HepG2 (cell line): Measurements from ENCODE around the gene ARHGAP30. TPM values are rescaled to one million over a fixed set of nuclear protein-coding genes. Genes with fewer than 3 reads are reported as not detected.

Source experiments
- ATAC-seq: fragments of 200-7000 bp; cut with Tn5 transposase; 3 replicates; pipeline ENCODE4 v1.9.1; 2020; ENCODE audit warnings: mild to moderate bottlenecking, moderate library complexity
- BruUV-seq: library from RNA; stranded (reverse); fragments of 400-500 nt; replicated peaks from 2 replicates; lab custom pipeline; 2021; lab: Mats Ljungman, UMichigan
- CTCF ChIA-PET: fragments of 300-600 bp; formaldehyde crosslinking; extraction: SDS; loops from one replicate; lab custom pipeline; 2021; ENCODE audit warnings: low total read pairs, inconsistent platforms, low intra/inter-chr PET ratio; lab: Yijun Ruan, JAX
- POLR2A ChIA-PET: fragments of 350-600 bp; sonication (Branson Sonifier 250); formaldehyde crosslinking; loops from one replicate; lab custom pipeline; 2020; ENCODE audit warnings: antibody characterized with exemption, inconsistent platforms; lab: Yijun Ruan, JAX
- DNase-seq: peaks from one replicate; pipeline ENCODE4 v3.0.0-alpha.2; 2015; ENCODE audit warnings: low spot score
- FAIRE-seq: peaks from 3 replicates; lab custom pipeline; 2011; peaks lifted over from hg19 to GRCh38; lab: Jason Lieb, UNC
- H2AFZ ChIP-seq: one replicate; pipeline ENCODE4 v1.6.1; 2011; ENCODE audit warnings: low read length, inconsistent platforms
- H3K27ac ChIP-seq: fragments of 300-600 bp; 3 replicates; pipeline ENCODE4 v1.8.0; 2011; ENCODE audit warnings: mixed run types, mild to moderate bottlenecking, mixed read lengths, low read length, inconsistent platforms; ENCODE audit not compliant: insufficient read depth; ENCODE audit errors: extremely low read length
- H3K27me3 ChIP-seq, 2 experiments: fragments of 200-600 bp in 1 of 2; 2 replicates in 1 of 2; 3 replicates in 1 of 2; pipeline versions ENCODE4 v1.6.0 to v1.8.0; 2011; ENCODE audit warnings: low read length in 2 of 2, mild to moderate bottlenecking in 2 of 2, moderate library complexity in 2 of 2, inconsistent platforms in 1 of 2; ENCODE audit not compliant: insufficient read depth in 2 of 2, control insufficient read depth in 1 of 2
- H3K36me3 ChIP-seq, 2 experiments: fragments of 200-600 bp in 1 of 2; replicated peaks in 1 of 2; 2 replicates in 1 of 2; 3 replicates in 1 of 2; pipeline versions ENCODE4 v1.5.1 to v1.8.0; 2011; ENCODE audit warnings: low read length in 2 of 2, inconsistent platforms in 1 of 2; ENCODE audit not compliant: insufficient read depth in 2 of 2, control insufficient read depth in 1 of 2
- H3K4me1 ChIP-seq: 2 replicates; pipeline ENCODE4 v1.5.1; 2012; ENCODE audit warnings: low read length, inconsistent platforms; ENCODE audit not compliant: insufficient read depth
- H3K4me2 ChIP-seq: 2 replicates; pipeline ENCODE4 v1.6.0; 2011; ENCODE audit warnings: low read depth, low read length, inconsistent platforms
- H3K4me3 ChIP-seq, 3 experiments: fragments of 200-600 bp in 1 of 3; sonication (generic), shearing (Covaris generic) in 1 of 3; replicated peaks in 1 of 3; 2 replicates each; pipeline ENCODE4 v1.5.1; 2011 to 2016; ENCODE audit warnings: low read length in 3 of 3, inconsistent platforms in 2 of 3, low read depth in 2 of 3, mild to moderate bottlenecking in 2 of 3, control low read depth in 1 of 3, mixed read lengths in 1 of 3; ENCODE audit not compliant: insufficient read depth in 1 of 3
- H3K79me2 ChIP-seq: one replicate; pipeline ENCODE4 v1.6.1; 2011; ENCODE audit warnings: low read length, inconsistent platforms; ENCODE audit not compliant: insufficient read depth
- H3K9ac ChIP-seq: 2 replicates; pipeline ENCODE4 v1.6.0; 2011; ENCODE audit warnings: mild to moderate bottlenecking, low read depth, low read length, inconsistent platforms; ENCODE audit not compliant: insufficient read depth
- H3K9me3 ChIP-seq: 2 replicates; pipeline ENCODE4 v1.5.1; 2012; ENCODE audit warnings: mild to moderate bottlenecking, low read length
- H4K20me1 ChIP-seq: 2 replicates; pipeline ENCODE4 v1.6.0; 2011; ENCODE audit warnings: inconsistent platforms, mild to moderate bottlenecking, low read length, moderate library complexity; ENCODE audit not compliant: insufficient read depth
- CBX5 ChIP-seq: sonication (generic); formaldehyde crosslinking; IDR thresholded peaks from 2 replicates; pipeline ENCODE4 v1.4.0; 2020; ENCODE audit warnings: missing genetic modification reagents, borderline replicate concordance
- ISL2 ChIP-seq: sonication (generic); formaldehyde crosslinking; IDR thresholded peaks from 2 replicates; pipeline ENCODE4 v1.5.0; 2020; ENCODE audit warnings: missing genetic modification reagents
- NFE2L1 ChIP-seq: sonication (generic); formaldehyde crosslinking; IDR thresholded peaks from 2 replicates; pipeline ENCODE4 v1.4.0; 2020; ENCODE audit warnings: missing genetic modification reagents, mild to moderate bottlenecking, borderline replicate concordance
- PBX2 ChIP-seq: IDR thresholded peaks from 2 replicates; pipeline ENCODE4 v1.6.1; 2016; ENCODE audit warnings: control low read depth
- PRPF4 ChIP-seq: fragments of 200-400 bp; formaldehyde crosslinking; IDR thresholded peaks from 2 replicates; pipeline ENCODE4 v1.6.1; 2016; ENCODE audit warnings: low read length, low read depth; ENCODE audit not compliant: poor library complexity, severe bottlenecking
- RAD51 ChIP-seq: fragments of 450-650 bp; IDR thresholded peaks from 2 replicates; pipeline ENCODE4 v1.6.1; 2016; ENCODE audit warnings: borderline replicate concordance
- RBFOX2 ChIP-seq: fragments of 200-400 bp; formaldehyde crosslinking; IDR thresholded peaks from 2 replicates; pipeline ENCODE4 v1.6.1; 2017; ENCODE audit warnings: low read depth, mild to moderate bottlenecking, low read length
- TEAD2 ChIP-seq: sonication (generic); formaldehyde crosslinking; IDR thresholded peaks from 2 replicates; pipeline ENCODE4 v1.9.0; 2021; ENCODE audit warnings: missing genetic modification reagents
- ZBTB2 ChIP-seq: sonication (generic); formaldehyde crosslinking; IDR thresholded peaks from 2 replicates; pipeline ENCODE4 v1.8.0; 2022; ENCODE audit warnings: low read depth, missing genetic modification reagents
- ZNF101 ChIP-seq: sonication (generic); formaldehyde crosslinking; IDR thresholded peaks from 2 replicates; pipeline ENCODE4 v1.4.0; 2020; ENCODE audit warnings: mild to moderate bottlenecking, low read depth, missing genetic modification reagents, borderline replicate concordance
- ZNF136 ChIP-seq: sonication (generic); formaldehyde crosslinking; IDR thresholded peaks from 2 replicates; pipeline ENCODE4 v1.8.1; 2022; ENCODE audit warnings: low read depth, mild to moderate bottlenecking, moderate library complexity, missing genetic modification reagents
- ZNF451 ChIP-seq: sonication (generic); formaldehyde crosslinking; IDR thresholded peaks from 2 replicates; pipeline ENCODE4 v1.5.0; 2020; ENCODE audit warnings: mild to moderate bottlenecking, missing genetic modification reagents
- ZNF598 ChIP-seq: sonication (generic); formaldehyde crosslinking; IDR thresholded peaks from 2 replicates; pipeline ENCODE4 v1.5.1; 2020; ENCODE audit warnings: mild to moderate bottlenecking, missing genetic modification reagents, borderline replicate concordance
- ZNF678 ChIP-seq: sonication (generic); formaldehyde crosslinking; IDR thresholded peaks from 2 replicates; pipeline ENCODE4 v1.4.0; 2020; ENCODE audit warnings: mild to moderate bottlenecking, missing genetic modification reagents
- ZNF773 ChIP-seq: sonication (generic); formaldehyde crosslinking; IDR thresholded peaks from 2 replicates; pipeline ENCODE4 v1.4.0; 2020; ENCODE audit warnings: missing genetic modification reagents, borderline replicate concordance
- ZSCAN21 ChIP-seq: sonication (generic); formaldehyde crosslinking; IDR thresholded peaks from 2 replicates; pipeline ENCODE4 v1.8.0; 2022; ENCODE audit warnings: mild to moderate bottlenecking, missing genetic modification reagents, moderate library complexity, borderline replicate concordance
- WGBS: methylation state at CpG from one replicate; pipeline ENCODE4 v1.1.6; 2017; ENCODE audit warnings: low lambda C conversion rate; 5-methylcytosine and 5-hydroxymethylcytosine counted together
- in situ Hi-C: cut with HindIII; loops from 2 replicates; pipeline ENCODE4 v1.10.0; 2017; ENCODE audit warnings: low pct_unique_long_range_greater_than_20kb; ENCODE audit not compliant: extremely low pct_ligation_motif_present
- intact Hi-C: fragments of 100-400 bp; cut with micrococcal nuclease; formaldehyde crosslinking; loops from one replicate; pipeline ENCODE4 v1.10.0; 2022; ENCODE audit not compliant: unreplicated experiment
- polyA plus RNA-seq, 8 experiments: library from polyadenylated mRNA; depleted of rRNA in 3 of 8; stranded (reverse) in 7 of 8; unstranded in 1 of 8; fragments of >200 nt; fragmentation: Illumina TruSeq in 4 of 8; extraction: Trizol in 4 of 8; gene quantifications; 2 replicates each; pipeline versions ENCODE4 v1.2.1 to v1.2.3, GENCODE V29; 2011 to 2016; ENCODE audit warnings: low read depth in 4 of 8, missing spikeins in 1 of 8, mixed read lengths in 1 of 8; ENCODE audit not compliant: insufficient read depth in 1 of 8
- total RNA-seq, 5 experiments: library from RNA; depleted of rRNA; stranded (reverse); fragments of >200 nt; fragmentation: Illumina TruSeq; extraction: Trizol; gene quantifications; 2 replicates each; pipeline ENCODE4 v1.2.3, GENCODE V29; 2016; ENCODE audit warnings: low read depth in 1 of 5

ARHGAP30 gene
- total and polyA plus RNA-seq, 2 of the 13 experiments (the other 11 are each of a cell fraction or from before 2014, with no cell fraction given): 0.13 to 0.20 TPM

GRCh38 chr1:161001525-161001924 is 68.2 kb downstream of the ARHGAP30 start:
- no peak for DNase-seq
- H3K36me3 ChIP-seq: peaks cover 21 to 37% of the 10 kb centered on the region in 2 experiments
- no peak overlapping the region for H2AFZ ChIP-seq
- no peak for TF ChIP-seq ZBTB2 (CRISPR knock-in tag)
- TF ChIP-seq, all 625 proteins: peak for 0
- peaks cover 6% of the 10 kb centered on the region for H3K4me1 ChIP-seq
- WGBS: 96% methylated on average over 5 of the region's 5 CpGs
- H3K9ac ChIP-seq: no peak overlapping the region
- H3K4me3 ChIP-seq: no peak overlapping the region
- no TSS peak for BruUV-seq
- no peak overlapping the region for H3K4me2 ChIP-seq
- H3K9me3 ChIP-seq: no peaks in the 10 kb centered on the region
- ChIA-PET POLR2A (no interaction called here), CTCF (no interaction called here)
- no peak for FAIRE-seq
- no peaks in the 10 kb centered on the region for H3K27me3 ChIP-seq
- no peak overlapping the region for H3K27ac ChIP-seq
- in situ Hi-C loops: no loop called here
- intact Hi-C loops: no loop called here
- no peaks in the 10 kb centered on the region for H4K20me1 ChIP-seq
- peaks cover 12% of the 10 kb centered on the region for H3K79me2 ChIP-seq
- no peak for ATAC-seq

GRCh38 chr1:161000736-161001480 is 68.8 kb downstream of the ARHGAP30 start:
- no peak for ATAC-seq
- FAIRE-seq: no peak
- no peaks in the 10 kb centered on the region for H3K9me3 ChIP-seq
- no peak overlapping the region for H2AFZ ChIP-seq
- BruUV-seq: no TSS peak
- no peak overlapping the region for H3K4me2 ChIP-seq
- no peaks in the 10 kb centered on the region for H4K20me1 ChIP-seq
- H3K9ac ChIP-seq: no peak overlapping the region
- peaks cover 6% of the 10 kb centered on the region for H3K4me1 ChIP-seq
- ChIA-PET POLR2A (no interaction called here), CTCF (no interaction called here)
- 98% methylated on average over 11 of the region's 11 CpGs for WGBS
- peaks cover 6% of the 10 kb centered on the region for H3K79me2 ChIP-seq
- H3K4me3 ChIP-seq: no peak overlapping the region
- intact Hi-C loops (no loop called here), in situ Hi-C loops (no loop called here)
- no peak overlapping the region for H3K27ac ChIP-seq
- no peaks in the 10 kb centered on the region for H3K27me3 ChIP-seq
- H3K36me3 ChIP-seq: peaks cover 21 to 37% of the 10 kb centered on the region in 2 experiments; a peak in 4 of 5 replicates
- DNase-seq: no peak
- TF ChIP-seq CBX5 (CRISPR knock-in tag) (no peak), ZNF451 (CRISPR knock-in tag) (no peak), ZSCAN21 (CRISPR knock-in tag) (no peak), ZNF598 (CRISPR knock-in tag) (no peak), TEAD2 (CRISPR knock-in tag) (no peak), ZNF101 (no peak), ZNF678 (no peak), RAD51 (no peak), RBFOX2 (no peak), PBX2 (CRISPR knock-in tag) (no peak), ZNF136 (no peak), NFE2L1 (CRISPR knock-in tag) (no peak), PRPF4 (no peak), ISL2 (no peak), ZNF773 (CRISPR knock-in tag) (no peak)
